GM21786 (cell line): ENCODE results near the gene CCL21.
"Not testable (repeated sequence)": the region's sequence is repeated elsewhere in the genome, so short reads cannot be mapped to it uniquely, and the experiment has no call there.

Source experiments
- ATAC-seq: cut with Tn5 transposase; IDR thresholded peaks from one replicate; pipeline ENCODE4 v1.9.1; 2021; ENCODE audit not compliant: unreplicated experiment

CCL21 gene

GRCh38 chr9:34710023-34710422 is at the start of gene CCL21:
TSS of gene CCL21 (minus strand) at chr9:34710136. CDS start at chr9:34710066, 70 bp downstream.
- ATAC-seq, result no peak

GRCh38 chr9:34759432-34760134 is 49.6 kb upstream of the CCL21 start:
- no peak for ATAC-seq

- ATAC-seq, result not testable (repeated sequence)
Observed at GRCh38 chr9:34750320-34750719, 40.4 kb upstream of the CCL21 start.

- no peak for ATAC-seq
Observed at GRCh38 chr9:34746526-34746925, 36.6 kb upstream of the CCL21 start.

- no peak for ATAC-seq
Observed at GRCh38 chr9:34744295-34745221, 34.6 kb upstream of the CCL21 start.

GRCh38 chr9:34742710-34743109 is 32.8 kb upstream of the CCL21 start:
- no peak for ATAC-seq

- no peak for ATAC-seq
Observed at GRCh38 chr9:34741628-34742027, 31.7 kb upstream of the CCL21 start.

- not testable (repeated sequence) for ATAC-seq
Observed at GRCh38 chr9:34740176-34740575, 30.2 kb upstream of the CCL21 start.

GRCh38 chr9:34737677-34738260 is 27.8 kb upstream of the CCL21 start:
- ATAC-seq, result no peak

- ATAC-seq, result no peak
Observed at GRCh38 chr9:34734720-34735119, 24.8 kb upstream of the CCL21 start.

- no peak for ATAC-seq
Observed at GRCh38 chr9:34732886-34733285, 22.9 kb upstream of the CCL21 start.

- ATAC-seq, result no peak
Observed at GRCh38 chr9:34732478-34732877, 22.5 kb upstream of the CCL21 start.

- no peak for ATAC-seq
Observed at GRCh38 chr9:34723141-34723540, 13.2 kb upstream of the CCL21 start.

GRCh38 chr9:34719769-34720025 is 9.8 kb upstream of the CCL21 start:
- not testable (repeated sequence) for ATAC-seq

- ATAC-seq, result no peak
Observed at GRCh38 chr9:34719021-34719768, 9.3 kb upstream of the CCL21 start.

GRCh38 chr9:34717996-34718614 is 8.2 kb upstream of the CCL21 start:
- ATAC-seq, result no peak

GRCh38 chr9:34716711-34717110 is 6.8 kb upstream of the CCL21 start:
- no peak for ATAC-seq

GRCh38 chr9:34715639-34716215 is 5.8 kb upstream of the CCL21 start:
- ATAC-seq, result no peak

GRCh38 chr9:34714007-34714406 is 4.1 kb upstream of the CCL21 start:
- ATAC-seq, result no peak

- no peak for ATAC-seq
Observed at GRCh38 chr9:34712140-34712539, 2.2 kb upstream of the CCL21 start.
